Measurements from ENCODE around the gene TGOLN2.

The TGOLN2 gene

DNA sequence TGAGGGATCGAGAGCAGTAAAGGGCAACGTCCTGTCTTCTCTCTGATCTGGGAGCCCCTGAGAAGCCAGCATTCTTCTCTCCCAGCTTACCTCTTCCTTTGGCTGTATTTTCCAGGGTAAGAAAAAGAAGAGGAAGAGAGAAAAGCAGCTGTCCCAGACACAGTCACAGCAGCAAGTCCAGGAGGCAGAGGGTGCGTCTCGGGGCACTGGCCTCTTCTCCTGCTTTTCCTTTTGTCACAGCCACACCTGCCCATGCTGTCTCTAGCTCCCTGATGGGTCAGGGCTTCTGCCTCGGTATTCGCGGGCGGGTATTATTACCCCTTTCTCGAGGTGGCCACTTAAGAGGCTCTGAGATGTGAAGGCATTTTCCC lies 20.3 kb downstream of the TGOLN2 start:
- DNase-seq = no peak

DNA sequence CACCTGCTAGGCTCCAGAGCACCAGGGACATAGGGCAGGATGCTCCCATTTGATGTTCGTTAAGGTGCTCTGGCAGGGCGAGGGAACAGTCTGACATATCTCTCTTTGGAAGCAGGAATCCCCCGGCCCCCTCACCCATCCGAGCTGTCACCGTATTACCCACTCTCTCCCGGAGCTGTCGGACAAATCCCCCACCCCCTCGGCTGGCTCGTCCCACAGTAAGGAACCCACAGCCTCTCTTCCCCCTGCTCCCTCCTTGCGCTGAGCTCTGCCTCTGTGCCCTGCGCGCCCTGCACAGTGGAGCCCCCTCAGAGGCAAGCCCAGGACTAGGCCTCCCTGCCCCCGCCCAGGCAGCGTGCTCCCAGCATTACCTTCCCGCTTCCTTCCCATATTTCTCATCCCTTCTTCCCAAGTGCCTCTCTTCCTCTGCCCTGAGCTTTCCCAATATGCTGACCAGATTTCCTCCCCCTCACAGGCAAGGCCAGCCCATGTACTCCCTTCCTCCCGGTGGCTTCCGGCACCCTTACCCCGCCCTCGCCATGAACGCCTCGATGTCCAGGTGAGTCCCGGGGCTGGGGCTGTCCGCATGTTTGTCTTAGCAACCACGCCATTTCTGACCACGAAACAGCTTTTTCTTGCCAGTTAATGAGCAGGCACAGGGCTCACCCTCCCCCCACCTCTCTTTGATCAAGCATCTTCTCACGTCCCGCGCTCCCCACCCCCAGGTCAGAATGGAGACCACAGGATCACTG lies 23.8 kb downstream of the TGOLN2 start:
- no peak for DNase-seq

DNA sequence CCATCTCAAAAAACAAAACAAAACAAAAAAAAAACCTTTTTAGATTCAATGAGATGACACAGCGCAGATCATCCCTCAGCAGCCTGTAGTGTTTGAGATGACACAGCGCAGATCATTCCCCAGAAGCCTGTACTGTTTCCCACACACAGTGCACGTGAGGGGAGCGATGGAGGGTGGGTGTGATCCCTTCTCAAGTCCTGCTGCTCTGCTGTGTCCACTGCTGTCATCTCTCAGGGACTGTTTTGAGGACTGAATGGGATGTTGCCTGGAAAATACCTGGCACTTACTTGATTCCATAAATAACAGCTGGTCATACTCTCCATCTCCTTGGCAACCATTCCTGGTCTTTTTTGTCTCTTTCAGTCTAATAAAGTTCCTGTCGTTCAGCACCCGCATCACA lies 25.7 kb downstream of the TGOLN2 start:
- DNase-seq = no peak

DNA sequence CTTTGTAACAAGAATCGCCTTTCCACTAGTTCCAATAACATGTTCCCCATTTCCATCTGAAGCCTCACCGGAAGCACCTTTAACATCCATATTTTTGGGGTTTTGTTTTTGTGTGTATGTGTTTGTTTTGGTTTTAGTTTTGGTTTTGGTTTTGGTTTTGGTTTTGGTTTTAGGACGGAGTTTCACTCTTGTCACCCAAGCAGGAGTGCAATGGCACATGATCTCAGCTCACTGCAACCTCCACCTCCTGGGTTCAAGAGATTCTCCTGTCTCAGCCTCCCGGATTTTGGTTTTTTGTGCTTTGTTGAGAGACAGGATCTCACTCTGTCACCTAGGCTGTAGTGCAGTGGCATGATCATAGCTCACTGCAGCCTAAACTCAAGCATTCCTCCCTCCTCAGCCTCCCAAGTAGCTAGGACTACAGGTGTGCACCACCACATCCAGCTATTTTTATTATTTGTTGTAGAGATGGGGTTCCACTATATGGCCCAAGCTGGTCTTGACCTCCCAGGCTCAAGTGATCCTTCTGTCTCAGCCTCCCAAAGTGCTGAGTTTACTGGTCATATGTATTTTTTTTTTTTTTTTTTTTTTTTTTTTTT lies 36.3 kb downstream of the TGOLN2 start:
- DNase-seq = no peak

DNA sequence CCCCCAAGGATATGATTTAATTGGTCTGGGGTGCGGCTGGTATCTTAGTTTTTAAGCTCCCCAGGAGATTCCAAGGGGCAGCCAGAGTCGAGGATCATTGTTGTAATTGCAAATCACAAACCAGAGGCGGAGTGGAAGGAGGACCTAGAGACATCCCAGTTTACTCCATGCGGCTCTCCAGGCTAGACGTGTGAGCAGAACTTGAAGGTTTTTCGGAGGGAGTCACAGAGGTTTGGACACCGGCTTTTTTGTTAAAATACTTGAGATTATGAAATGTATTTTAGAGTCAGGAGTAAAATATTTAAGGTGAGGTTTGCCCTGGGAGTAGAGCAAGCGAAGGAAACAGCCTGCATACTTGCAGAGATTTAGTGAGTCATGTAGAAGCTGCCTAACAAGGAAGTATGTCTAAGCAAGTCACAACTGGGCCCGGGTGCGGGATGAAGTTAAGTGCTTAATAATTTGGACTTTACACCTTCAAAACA lies 39.5 kb downstream of the TGOLN2 start:
- DNase-seq = no peak

DNA sequence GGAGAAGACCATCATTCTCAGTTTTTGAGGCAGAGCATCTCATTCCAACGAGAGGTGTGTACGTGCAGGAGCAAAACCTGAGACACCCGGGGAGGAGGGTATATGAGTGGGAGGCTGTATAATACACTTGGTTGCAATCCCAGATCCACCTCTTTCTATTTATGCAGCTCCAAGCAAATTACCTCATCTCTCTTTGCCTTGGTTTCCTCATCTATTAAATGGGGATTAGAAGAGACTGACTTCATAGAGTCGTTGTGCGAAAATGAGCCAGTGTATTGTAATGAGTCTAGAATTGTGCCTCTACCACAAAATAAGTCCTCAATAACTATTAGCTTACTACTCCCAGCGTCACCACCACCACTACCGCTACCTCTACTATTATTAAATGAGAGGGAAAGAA lies 40.1 kb downstream of the TGOLN2 start:
- DNase-seq = no peak

DNA sequence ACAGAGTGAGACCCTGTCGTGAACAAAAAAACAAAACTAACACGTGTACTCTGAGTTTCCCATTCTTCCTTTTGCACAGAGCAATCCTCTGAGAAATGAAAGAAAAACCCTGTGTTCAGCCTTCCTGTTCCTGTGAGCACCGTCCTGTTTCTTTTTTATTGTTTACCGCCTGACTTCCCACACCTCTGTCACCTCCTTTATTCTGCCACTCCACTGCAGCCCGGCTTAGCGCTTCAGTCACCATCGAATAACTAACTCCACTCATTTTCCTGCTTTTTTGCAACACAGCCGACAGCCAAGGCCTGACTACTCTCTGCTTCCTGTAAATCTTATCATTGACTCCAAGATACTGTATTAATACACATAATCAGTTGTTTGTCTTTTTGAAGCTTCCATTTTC lies 40.9 kb downstream of the TGOLN2 start:
- DNase-seq = no peak

DNA sequence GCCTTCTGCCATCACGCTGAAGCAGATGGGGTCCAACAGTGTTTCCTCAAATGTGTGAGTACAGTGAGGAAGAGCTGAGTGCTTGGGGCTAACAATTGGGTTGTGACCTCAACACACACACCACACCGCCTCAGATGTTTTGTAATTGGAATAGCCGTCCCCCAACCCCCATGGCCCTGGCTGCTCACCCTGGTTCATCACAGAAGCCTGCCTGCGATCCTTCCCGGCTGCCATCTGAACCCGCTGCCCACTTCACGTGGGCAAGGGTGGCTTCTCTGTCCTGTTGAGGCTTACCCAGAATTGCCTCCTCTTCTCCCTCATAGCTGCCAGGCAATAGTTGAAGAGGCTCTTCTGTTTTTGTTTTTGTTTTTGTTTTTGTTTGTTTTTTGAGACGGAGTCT lies 44.1 kb downstream of the TGOLN2 start:
- DNase-seq = no peak

DNA sequence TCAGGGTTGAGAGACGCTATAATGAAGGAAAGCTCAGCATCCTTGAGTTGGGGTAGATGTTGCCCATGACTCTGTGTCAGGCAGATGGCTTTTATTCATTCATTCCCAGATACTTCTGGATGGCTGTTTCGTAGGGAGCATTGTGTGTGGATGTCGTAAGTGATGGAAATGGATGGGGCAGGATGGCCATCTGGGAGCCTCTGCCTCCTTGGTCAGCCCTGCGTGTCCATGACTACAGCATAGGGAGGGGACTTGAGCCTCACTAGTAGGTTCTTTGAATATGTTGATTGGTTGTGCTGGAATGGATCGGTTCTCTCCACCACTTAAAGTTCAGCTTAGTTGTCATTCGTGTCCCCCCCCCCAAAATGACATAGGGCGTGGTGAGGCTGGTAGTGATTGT lies 44.9 kb downstream of the TGOLN2 start:
- DNase-seq = no peak

DNA sequence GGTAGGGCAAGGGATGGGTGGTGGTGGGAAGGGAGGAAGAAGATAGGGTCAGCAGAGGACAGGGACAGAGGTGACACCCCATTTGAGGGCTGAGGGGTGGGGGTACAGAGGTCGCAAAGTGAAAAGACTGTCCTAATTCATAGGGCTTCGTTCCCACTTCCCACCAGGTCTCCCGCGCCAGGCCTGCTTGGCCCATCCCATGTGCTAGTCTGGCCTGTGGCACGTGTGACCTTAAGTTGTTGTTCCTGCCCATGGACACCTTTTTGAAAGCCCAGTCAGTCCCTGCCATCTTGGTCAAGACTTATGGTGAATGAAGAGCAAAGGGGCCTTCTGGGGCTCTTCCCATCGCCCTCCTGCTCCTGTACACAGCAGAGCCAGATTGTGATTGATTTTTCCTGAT lies 46.2 kb downstream of the TGOLN2 start:
- DNase-seq = no peak

DNA sequence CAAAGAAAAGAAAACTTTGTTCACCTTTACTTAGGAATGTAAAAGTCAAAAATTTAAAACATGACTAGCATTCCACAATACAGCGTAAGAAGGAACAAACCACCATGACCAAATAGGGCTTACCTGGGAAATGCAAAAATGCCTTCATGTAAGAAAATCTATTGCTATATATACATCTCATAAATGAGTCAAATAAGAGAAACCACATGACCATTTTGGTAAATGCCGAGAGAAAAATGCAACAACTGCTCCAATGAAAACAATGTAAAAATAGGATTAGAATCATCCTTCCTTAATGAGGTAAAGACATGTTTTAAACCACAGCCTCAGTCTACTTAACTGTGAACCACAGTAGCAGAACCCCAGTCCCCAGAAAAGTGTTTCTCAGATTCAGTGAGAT lies 49.4 kb downstream of the TGOLN2 start:
- no peak for DNase-seq

DNA sequence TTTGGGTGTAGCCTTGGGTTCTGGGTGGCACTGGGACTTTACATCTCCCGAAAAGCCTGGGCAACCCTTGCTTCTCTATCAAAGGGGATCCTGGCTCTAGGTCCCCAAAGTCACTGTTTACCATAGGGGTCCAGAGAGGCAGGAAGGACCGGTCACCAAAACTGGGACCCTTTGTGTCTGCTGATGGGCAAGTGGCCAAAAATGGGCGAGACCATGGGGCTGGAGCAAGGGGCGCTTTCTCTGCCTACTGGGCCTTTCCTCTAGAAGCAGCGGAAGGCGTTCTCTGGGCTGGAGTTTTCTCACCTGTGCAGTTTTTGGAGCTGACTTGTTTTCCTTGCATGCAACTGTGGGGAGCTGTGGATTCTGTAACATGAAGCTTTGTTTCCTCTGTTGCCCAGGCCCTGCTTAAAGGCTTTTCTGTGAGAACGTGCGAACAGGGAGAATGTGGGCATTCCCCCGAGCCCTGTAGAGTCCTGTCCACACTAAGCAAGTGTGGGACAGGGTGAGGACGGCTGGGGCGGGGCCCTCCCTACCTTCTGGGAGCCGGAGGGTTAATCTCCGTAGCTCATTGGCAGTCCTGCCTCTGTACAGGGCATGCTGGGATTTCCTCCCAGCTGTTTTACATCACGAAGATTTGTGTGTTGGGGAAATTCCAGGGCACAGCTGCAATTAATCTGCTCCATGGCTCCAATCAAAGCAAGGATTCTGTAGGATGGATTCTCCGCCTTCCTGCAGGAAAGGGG lies 50.2 kb downstream of the TGOLN2 start:
- DNase-seq = no peak

DNA sequence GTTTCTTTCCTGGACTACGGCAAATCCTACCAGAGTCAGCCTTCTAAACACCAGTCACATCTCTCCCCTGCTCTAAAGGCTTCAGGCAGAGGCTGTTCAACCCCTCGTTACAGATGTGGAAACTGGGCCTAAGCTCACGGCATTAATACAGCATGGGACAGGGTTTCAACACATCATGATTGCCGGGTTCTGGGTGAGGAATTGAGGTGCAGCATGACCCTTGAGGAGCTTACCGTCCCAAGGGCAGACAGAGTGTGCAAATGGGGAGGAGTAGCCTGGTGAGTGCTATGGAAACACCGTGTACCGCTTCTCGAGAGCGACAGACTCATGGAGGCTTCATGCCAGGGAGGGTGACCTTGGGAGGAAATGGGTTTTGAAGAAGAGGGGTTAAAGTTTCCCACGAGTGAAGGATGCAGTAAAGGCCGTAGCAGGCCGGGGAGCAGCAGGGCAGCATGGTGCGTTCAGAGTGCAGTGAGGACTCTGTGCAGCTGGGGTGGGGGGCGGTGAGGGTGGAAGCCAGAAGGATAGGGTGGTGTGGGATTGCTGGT lies 51.1 kb downstream of the TGOLN2 start:
- no peak for DNase-seq

DNA sequence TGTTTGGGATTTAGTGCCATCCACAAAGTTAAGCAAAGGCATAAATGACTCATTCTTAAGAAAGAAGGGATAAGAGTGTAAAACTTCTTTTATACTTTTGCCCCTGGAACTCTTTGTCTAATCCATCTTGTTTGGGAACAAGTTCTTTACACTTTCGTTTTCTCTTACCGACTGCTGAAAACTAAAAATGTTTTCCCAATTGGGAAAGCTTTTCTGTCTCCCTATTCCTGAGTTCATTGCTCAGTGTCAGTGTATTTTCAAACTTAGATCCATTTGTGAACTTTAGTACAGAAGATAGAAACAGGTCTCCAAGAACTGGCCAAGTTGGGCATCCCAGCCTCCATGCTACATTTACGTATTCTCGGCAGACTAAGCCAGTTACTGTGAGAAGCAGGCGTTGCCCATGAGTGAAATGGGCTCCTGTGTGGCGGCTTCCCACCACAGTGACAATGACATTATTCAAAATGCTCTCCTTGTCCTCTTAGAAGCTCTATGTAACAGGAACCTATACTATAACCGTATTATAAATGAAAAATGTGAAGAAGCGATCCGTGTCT lies 51.7 kb downstream of the TGOLN2 start:
- no peak for DNase-seq

DNA sequence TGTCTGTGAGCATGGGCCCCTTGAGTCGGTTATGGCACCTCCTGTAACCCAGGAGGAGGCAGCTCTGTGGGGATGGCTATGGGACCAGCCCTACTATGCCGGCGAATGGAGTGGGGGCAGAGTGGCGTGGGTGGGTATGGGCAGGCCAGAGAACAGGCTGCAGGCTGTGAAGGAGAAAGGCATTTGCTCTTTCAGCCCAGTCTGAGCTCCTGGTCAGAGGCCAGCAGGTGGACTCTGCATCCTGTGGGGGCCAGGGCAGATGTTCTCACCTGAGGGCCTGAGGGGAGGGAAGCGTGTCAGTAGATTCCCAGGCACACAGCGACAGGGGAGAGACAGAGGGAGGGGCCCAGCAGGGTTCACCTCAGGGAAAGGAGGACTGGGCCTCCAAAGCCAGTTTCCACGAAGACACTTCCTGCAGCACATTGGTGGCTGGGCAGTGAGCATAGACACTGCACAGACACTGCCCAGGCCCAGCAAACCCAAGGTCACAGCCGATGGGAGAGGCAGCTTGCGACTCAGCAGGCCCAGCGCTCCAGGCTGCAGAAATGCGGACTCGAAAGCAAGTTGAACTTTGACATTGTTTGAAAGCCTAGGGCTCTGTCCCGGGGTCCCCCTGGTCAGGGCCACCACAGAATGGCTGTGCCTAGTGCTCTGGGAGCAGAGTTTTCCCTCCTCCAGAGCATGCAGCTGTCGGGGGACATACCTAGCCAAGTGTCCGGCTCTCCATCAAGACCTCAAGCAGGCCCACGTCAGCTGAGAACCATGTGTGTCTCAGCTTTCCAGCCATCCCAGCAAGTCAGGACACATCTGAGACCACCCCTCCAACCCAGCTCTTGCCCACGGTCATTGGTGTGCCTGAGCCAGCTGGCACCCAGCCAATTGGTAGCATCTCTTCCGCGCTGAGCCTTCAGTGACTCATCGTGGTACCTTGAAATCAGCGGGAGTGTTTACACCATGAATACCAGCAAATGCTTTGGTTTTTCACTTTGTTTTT lies 53.8 kb downstream of the TGOLN2 start:
- no peak for DNase-seq

DNA sequence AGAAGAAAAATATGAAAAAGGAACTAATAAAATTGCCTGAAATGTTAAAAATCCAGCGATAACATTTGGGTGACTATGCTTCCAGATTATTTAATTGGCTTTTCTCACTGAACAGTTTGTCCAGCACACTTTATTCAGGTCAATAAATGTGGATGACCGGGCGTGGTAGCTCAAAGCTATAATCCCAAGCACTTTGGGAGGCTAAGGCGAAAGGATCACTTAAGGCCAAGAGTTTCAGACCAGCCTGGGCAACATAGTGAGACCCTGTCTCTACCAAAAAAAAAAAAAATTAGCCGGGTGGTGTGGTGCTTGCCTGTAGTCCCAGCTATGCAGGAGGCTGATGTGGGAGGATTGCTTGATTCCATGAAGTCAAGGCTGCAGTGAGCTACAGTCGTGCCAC lies 55.4 kb downstream of the TGOLN2 start:
- DNase-seq = no peak

DNA sequence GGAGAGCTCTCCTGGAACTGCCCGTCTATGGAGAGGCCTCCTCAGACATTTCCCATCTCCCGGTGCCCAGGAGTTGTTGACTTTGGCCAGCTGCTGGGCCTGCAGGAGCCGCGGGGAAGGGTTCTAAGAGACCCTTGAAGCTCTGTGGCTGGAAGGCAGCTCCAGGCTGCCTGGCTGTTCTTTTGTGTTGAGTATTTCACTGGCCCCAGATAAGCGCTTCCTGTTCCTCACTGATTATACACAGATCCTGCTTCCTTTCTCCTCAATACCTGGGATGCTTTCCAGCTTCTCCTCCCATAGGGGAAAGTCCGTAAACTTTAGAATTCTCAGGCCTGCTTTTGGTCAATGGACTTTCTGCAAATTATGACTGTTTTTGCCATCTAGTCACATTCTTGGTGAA lies 57.8 kb downstream of the TGOLN2 start:
- DNase-seq = no peak
